Ishikawa (cell line): Measurements from ENCODE around the gene BTG2.

Experiments
- CEBPB ChIP-seq: IDR thresholded peaks from 2 replicates; pipeline ENCODE4 v1.6.1; 2012
- CREB1 ChIP-seq: IDR thresholded peaks from 2 replicates; pipeline ENCODE4 v1.6.1; 2012; ENCODE audit warnings: low read depth
- EP300 ChIP-seq: IDR thresholded peaks from 2 replicates; pipeline ENCODE4 v1.6.1; 2012; ENCODE audit warnings: borderline replicate concordance
- RAD21 ChIP-seq: IDR thresholded peaks from 2 replicates; pipeline ENCODE4 v1.6.1; 2012; ENCODE audit warnings: low read depth
- TAF1 ChIP-seq: IDR thresholded peaks from 2 replicates; pipeline ENCODE4 v1.6.1; 2012; ENCODE audit warnings: low read depth, mild to moderate bottlenecking
- TCF12 ChIP-seq: IDR thresholded peaks from 2 replicates; pipeline ENCODE4 v1.6.1; 2012; ENCODE audit warnings: low read depth
- TEAD4 ChIP-seq: IDR thresholded peaks from 2 replicates; pipeline ENCODE4 v1.6.1; 2012
- YY1 ChIP-seq: IDR thresholded peaks from 2 replicates; pipeline ENCODE4 v1.6.1; 2012; ENCODE audit warnings: low read depth
- TF ChIP-seq, protein P1 (sequence below): IDR thresholded peaks from 2 replicates; pipeline ENCODE4 v1.6.1; 2012
- TF ChIP-seq, protein P2 (sequence below): IDR thresholded peaks from 2 replicates; pipeline ENCODE4 v1.6.1; 2012; ENCODE audit warnings: low read depth, mild to moderate bottlenecking
- TF ChIP-seq, protein P3 (sequence below): IDR thresholded peaks from 2 replicates; pipeline ENCODE4 v1.6.1; 2012

DNA sequence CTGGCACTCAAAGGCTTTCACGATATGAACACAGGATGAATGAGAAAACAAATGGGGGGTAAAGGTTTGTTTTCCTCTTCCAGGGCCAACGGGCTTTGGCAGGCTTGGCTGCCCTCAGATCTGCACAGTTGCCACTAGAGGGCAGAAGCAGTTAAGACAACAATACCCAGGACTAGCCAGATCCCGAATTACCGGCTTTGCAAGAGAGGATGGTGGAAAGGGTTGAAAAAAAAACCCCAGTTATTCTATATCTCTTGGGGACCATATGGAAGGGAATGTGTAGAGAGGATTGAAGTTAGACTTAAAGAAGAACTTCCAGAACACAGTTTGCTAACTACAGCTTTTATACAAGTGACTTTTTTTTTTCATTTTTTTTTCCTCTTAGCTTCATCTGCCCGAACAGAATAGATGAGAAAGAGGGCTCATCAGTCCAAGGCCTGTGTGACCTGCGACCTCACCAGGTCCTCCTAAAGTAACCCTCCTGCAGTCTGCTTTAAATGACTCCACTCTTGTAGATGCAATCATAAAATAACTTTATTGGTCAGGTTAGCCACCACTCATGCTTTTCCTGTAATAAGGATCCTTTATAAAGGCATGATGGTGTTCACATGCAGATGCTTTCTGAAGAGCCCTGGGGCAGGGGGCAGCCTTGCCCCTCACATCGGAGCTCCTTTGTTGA is 34.9 kb downstream of the BTG2 start:
- TF ChIP-seq TCF12 (no peak), YY1 (no peak), EP300 (no peak), CEBPB (no peak), CREB1 (no peak), TEAD4 (no peak), RAD21 (peak; percentile 96), TAF1 (no peak)
- TF ChIP-seq, protein P1, sequence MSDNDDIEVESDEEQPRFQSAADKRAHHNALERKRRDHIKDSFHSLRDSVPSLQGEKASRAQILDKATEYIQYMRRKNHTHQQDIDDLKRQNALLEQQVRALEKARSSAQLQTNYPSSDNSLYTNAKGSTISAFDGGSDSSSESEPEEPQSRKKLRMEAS: no peak
- TF ChIP-seq, protein P2, sequence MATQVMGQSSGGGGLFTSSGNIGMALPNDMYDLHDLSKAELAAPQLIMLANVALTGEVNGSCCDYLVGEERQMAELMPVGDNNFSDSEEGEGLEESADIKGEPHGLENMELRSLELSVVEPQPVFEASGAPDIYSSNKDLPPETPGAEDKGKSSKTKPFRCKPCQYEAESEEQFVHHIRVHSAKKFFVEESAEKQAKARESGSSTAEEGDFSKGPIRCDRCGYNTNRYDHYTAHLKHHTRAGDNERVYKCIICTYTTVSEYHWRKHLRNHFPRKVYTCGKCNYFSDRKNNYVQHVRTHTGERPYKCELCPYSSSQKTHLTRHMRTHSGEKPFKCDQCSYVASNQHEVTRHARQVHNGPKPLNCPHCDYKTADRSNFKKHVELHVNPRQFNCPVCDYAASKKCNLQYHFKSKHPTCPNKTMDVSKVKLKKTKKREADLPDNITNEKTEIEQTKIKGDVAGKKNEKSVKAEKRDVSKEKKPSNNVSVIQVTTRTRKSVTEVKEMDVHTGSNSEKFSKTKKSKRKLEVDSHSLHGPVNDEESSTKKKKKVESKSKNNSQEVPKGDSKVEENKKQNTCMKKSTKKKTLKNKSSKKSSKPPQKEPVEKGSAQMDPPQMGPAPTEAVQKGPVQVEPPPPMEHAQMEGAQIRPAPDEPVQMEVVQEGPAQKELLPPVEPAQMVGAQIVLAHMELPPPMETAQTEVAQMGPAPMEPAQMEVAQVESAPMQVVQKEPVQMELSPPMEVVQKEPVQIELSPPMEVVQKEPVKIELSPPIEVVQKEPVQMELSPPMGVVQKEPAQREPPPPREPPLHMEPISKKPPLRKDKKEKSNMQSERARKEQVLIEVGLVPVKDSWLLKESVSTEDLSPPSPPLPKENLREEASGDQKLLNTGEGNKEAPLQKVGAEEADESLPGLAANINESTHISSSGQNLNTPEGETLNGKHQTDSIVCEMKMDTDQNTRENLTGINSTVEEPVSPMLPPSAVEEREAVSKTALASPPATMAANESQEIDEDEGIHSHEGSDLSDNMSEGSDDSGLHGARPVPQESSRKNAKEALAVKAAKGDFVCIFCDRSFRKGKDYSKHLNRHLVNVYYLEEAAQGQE: no peak
- TF ChIP-seq, protein P3, sequence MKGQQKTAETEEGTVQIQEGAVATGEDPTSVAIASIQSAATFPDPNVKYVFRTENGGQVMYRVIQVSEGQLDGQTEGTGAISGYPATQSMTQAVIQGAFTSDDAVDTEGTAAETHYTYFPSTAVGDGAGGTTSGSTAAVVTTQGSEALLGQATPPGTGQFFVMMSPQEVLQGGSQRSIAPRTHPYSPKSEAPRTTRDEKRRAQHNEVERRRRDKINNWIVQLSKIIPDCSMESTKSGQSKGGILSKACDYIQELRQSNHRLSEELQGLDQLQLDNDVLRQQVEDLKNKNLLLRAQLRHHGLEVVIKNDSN: no peak
